K562 (cell line): ENCODE data around the gene PARD3B. TPM values are rescaled to one million over a fixed set of nuclear protein-coding genes. Genes with fewer than 3 reads are reported as not detected.

Experiments used
- ATAC-seq: fragments of 200-7000 bp; cut with Tn5 transposase; 3 replicates; pipeline ENCODE4 v1.9.1; 2020; ENCODE audit warnings: moderate library complexity
- BruUV-seq: library from RNA; stranded (reverse); fragments of 400-500 nt; replicated peaks from 2 replicates; lab custom pipeline; 2021; lab: Mats Ljungman, UMichigan
- CTCF ChIA-PET: fragments of 300-600 bp; formaldehyde crosslinking; extraction: SDS; loops from one replicate; lab custom pipeline; 2021; ENCODE audit warnings: low intra/inter-chr PET ratio; lab: Yijun Ruan, JAX
- POLR2A ChIA-PET: fragments of 300-600, 350-650 bp; sonication (Branson Sonifier 250); formaldehyde crosslinking; extraction: SDS; loops from one replicate; lab custom pipeline; 2021; ENCODE audit warnings: antibody characterized with exemption, inconsistent platforms; lab: Yijun Ruan, JAX
- DNase-seq, 4 experiments: peaks; one replicate each; pipeline versions ENCODE4 v3.0.0 to v3.0.0-alpha.2; 2011 to 2018; ENCODE audit warnings: low spot score in 3 of 4, mixed read lengths in 3 of 4; ENCODE audit errors: extremely low read depth in 1 of 4
- FAIRE-seq: peaks from 2 replicates; lab custom pipeline; 2011; peaks lifted over from hg19 to GRCh38; lab: Jason Lieb, UNC
- H2AFZ ChIP-seq: 2 replicates; pipeline ENCODE4 v1.6.0; 2011; ENCODE audit warnings: low read depth, low read length, control low read depth, inconsistent platforms
- H3K27ac ChIP-seq: fragments of 200-600 bp; 3 replicates; pipeline ENCODE4 v1.8.0; 2011; ENCODE audit warnings: low read depth, mild to moderate bottlenecking, control low read depth, inconsistent platforms, low read length, moderate library complexity, mixed read lengths; ENCODE audit errors: extremely low read depth
- H3K27me3 ChIP-seq, 2 experiments: fragments of 300-600 bp in 1 of 2; 2 replicates in 1 of 2; 3 replicates in 1 of 2; pipeline versions ENCODE4 v1.6.0 to v1.8.0; 2011; ENCODE audit warnings: inconsistent platforms in 2 of 2, low read length in 2 of 2, mild to moderate bottlenecking in 1 of 2, mixed read lengths in 1 of 2, moderate library complexity in 1 of 2; ENCODE audit not compliant: control insufficient read depth in 2 of 2, insufficient read depth in 2 of 2
- H3K36me3 ChIP-seq: fragments of 300-600 bp; 3 replicates; pipeline ENCODE4 v1.8.0; 2011; ENCODE audit warnings: mild to moderate bottlenecking, low read length, inconsistent platforms; ENCODE audit not compliant: control insufficient read depth, insufficient read depth
- H3K4me1 ChIP-seq, 2 experiments: fragments of 200-600 bp in 1 of 2; replicated peaks in 1 of 2; 2 replicates in 1 of 2; 3 replicates in 1 of 2; pipeline versions ENCODE4 v1.5.1 to v1.8.0; 2011; ENCODE audit warnings: inconsistent platforms in 2 of 2, low read length in 2 of 2, mild to moderate bottlenecking in 1 of 2, mixed read lengths in 1 of 2, moderate library complexity in 1 of 2; ENCODE audit not compliant: control insufficient read depth in 2 of 2, insufficient read depth in 2 of 2
- H3K4me2 ChIP-seq: 2 replicates; pipeline ENCODE4 v1.6.1; 2011; ENCODE audit warnings: low read length, control low read depth, inconsistent platforms, mixed read lengths; ENCODE audit not compliant: insufficient read depth
- H3K4me3 ChIP-seq: fragments of 200-600 bp; sonication (generic), shearing (Covaris generic); 2 replicates; pipeline ENCODE4 v1.5.1; 2016; ENCODE audit warnings: control low read depth, inconsistent platforms
- H3K79me2 ChIP-seq: fragments of 200-600 bp; 3 replicates; pipeline ENCODE4 v1.8.0; 2011; ENCODE audit warnings: low read length, inconsistent platforms; ENCODE audit not compliant: control insufficient read depth, insufficient read depth
- H3K9ac ChIP-seq, 2 experiments: 2 replicates each; pipeline versions ENCODE4 v1.6.0 to v1.6.1; 2011; ENCODE audit warnings: low read depth in 2 of 2, low read length in 2 of 2, control low read depth in 1 of 2, inconsistent platforms in 1 of 2, mild to moderate bottlenecking in 1 of 2, mixed read lengths in 1 of 2; ENCODE audit not compliant: insufficient read depth in 1 of 2
- H3K9me1 ChIP-seq: one replicate; pipeline ENCODE4 v1.6.0; 2011; ENCODE audit warnings: inconsistent platforms, mild to moderate bottlenecking, low read length, moderate library complexity; ENCODE audit not compliant: control insufficient read depth, insufficient read depth
- H3K9me3 ChIP-seq: replicated peaks from 2 replicates; pipeline ENCODE4 v1.5.1; 2011; ENCODE audit warnings: low read depth, low read length, inconsistent platforms; ENCODE audit not compliant: control insufficient read depth, insufficient read depth
- H4K20me1 ChIP-seq: replicated peaks from 2 replicates; pipeline ENCODE4 v1.6.1; 2011; ENCODE audit warnings: low read length, inconsistent platforms, mixed read lengths; ENCODE audit not compliant: control insufficient read depth, insufficient read depth
- ASH1L ChIP-seq: fragments of 450-650 bp; IDR thresholded peaks from 2 replicates; pipeline ENCODE4 v1.6.1; 2018; ENCODE audit warnings: borderline replicate concordance, mild to moderate bottlenecking, low read depth; ENCODE audit not compliant: partially characterized antibody
- BHLHE40 ChIP-seq: IDR thresholded peaks from 2 replicates; pipeline ENCODE4 v1.6.1; 2011; ENCODE audit warnings: low read length, improper control_type of control experiment
- EHMT2 ChIP-seq: fragments of 450-650 bp; IDR thresholded peaks from 2 replicates; pipeline ENCODE4 v1.6.1; 2018; ENCODE audit warnings: antibody characterized with exemption
- FOS ChIP-seq: IDR thresholded peaks from 3 replicates; pipeline ENCODE4 v1.6.1; 2011; ENCODE audit not compliant: insufficient read length; ENCODE audit errors: extremely low read depth
- GATAD2B ChIP-seq: fragments of 450-650 bp; IDR thresholded peaks from 2 replicates; pipeline ENCODE4 v1.6.1; 2017; ENCODE audit warnings: mild to moderate bottlenecking, borderline replicate concordance
- GTF2B ChIP-seq: IDR thresholded peaks from 2 replicates; pipeline ENCODE4 v1.6.1; 2011; ENCODE audit not compliant: insufficient read length; ENCODE audit errors: extremely low read depth
- NCOA1 ChIP-seq: fragments of 450-650 bp; IDR thresholded peaks from 2 replicates; pipeline ENCODE4 v1.6.1; 2016; ENCODE audit warnings: low read depth
- NRF1 ChIP-seq, 2 experiments: fragments of 450-650 bp; IDR thresholded peaks in 1 of 2; conservative IDR thresholded peaks in 1 of 2; 2 replicates each; pipeline ENCODE4 v1.6.1; 2014; ENCODE audit warnings: mild to moderate bottlenecking in 2 of 2
- PML ChIP-seq: IDR thresholded peaks from 2 replicates; pipeline ENCODE4 v1.6.1; 2012; ENCODE audit warnings: low read length, inconsistent platforms
- SP1 ChIP-seq: sonication (generic); formaldehyde crosslinking; IDR thresholded peaks from 2 replicates; pipeline ENCODE4 v1.8.1; 2022; ENCODE audit warnings: mild to moderate bottlenecking, missing genetic modification reagents
- TAF7 ChIP-seq: fragments of 450-650 bp; IDR thresholded peaks from 2 replicates; pipeline ENCODE4 v1.6.1; 2016; ENCODE audit warnings: missing genetic modification characterization, missing compliant biosample characterization
- ZBTB34 ChIP-seq: fragments of 250-450 bp; sonication (Bioruptor Pico); IDR thresholded peaks from 2 replicates; pipeline ENCODE4 v1.8.0; 2021; ENCODE audit warnings: mild to moderate bottlenecking, moderate library complexity
- ZNF3 ChIP-seq: fragments of 250-450 bp; sonication (Bioruptor Pico); IDR thresholded peaks from 2 replicates; pipeline ENCODE4 v1.5.0; 2021; ENCODE audit warnings: mild to moderate bottlenecking, moderate library complexity
- ZNF511 ChIP-seq: sonication (generic); formaldehyde crosslinking; IDR thresholded peaks from 2 replicates; pipeline ENCODE4 v1.8.0; 2022; ENCODE audit warnings: mild to moderate bottlenecking, missing genetic modification reagents
- ZNF695 ChIP-seq: fragments of 450-650 bp; formaldehyde crosslinking; IDR thresholded peaks from 2 replicates; pipeline ENCODE4 v1.4.0; 2020; ENCODE audit warnings: mild to moderate bottlenecking, moderate library complexity
- ZNF717 ChIP-seq: fragments of 250-450 bp; sonication (Bioruptor Pico); IDR thresholded peaks from 2 replicates; pipeline ENCODE4 v1.5.0; 2021
- ZNF76 ChIP-seq: fragments of 250-450 bp; sonication (Bioruptor Pico); IDR thresholded peaks from 2 replicates; pipeline ENCODE4 v1.4.0; 2020; ENCODE audit warnings: mild to moderate bottlenecking, moderate library complexity, borderline replicate concordance
- WGBS: fragments of 100-300 bp; shearing (Covaris generic); methylation state at CpG from one replicate; pipeline ENCODE4 v1.1.6; 2016; ENCODE audit warnings: low coverage, mixed read lengths; ENCODE audit not compliant: insufficient coverage; ENCODE audit errors: missing lambda C conversion rate; 5-methylcytosine and 5-hydroxymethylcytosine counted together
- in situ Hi-C: fragments of 300-500 bp; cut with MboI; formaldehyde crosslinking; loops from 4 replicates; pipeline ENCODE4 v1.15.0; 2018; ENCODE audit warnings: inconsistent platforms, mixed read lengths
- intact Hi-C: fragments of 100-400 bp; cut with micrococcal nuclease; formaldehyde crosslinking; loops from 2 replicates; pipeline ENCODE4 v1.14.2; 2022
- polyA plus RNA-seq, 8 experiments: library from polyadenylated mRNA; depleted of rRNA in 4 of 8; stranded (reverse) in 5 of 8; unstranded in 3 of 8; fragments of >200 nt; fragmentation: Nextera tagmentation in 2 of 8; fragmentation: Illumina TruSeq in 1 of 8; extraction: Ambion mirVana in 2 of 8; extraction: Trizol in 1 of 8; gene quantifications; 2 replicates each; pipeline versions ENCODE4 v1.2.1 to v1.2.3, GENCODE V29; 2011 to 2014; ENCODE audit warnings: inconsistent platforms in 1 of 8, missing spikeins in 1 of 8
- total RNA-seq, 7 experiments: library from RNA; depleted of rRNA in 6 of 7; stranded (reverse); fragments of >200 nt in 6 of 7; fragmentation: Illumina TruSeq in 2 of 7; extraction: Trizol in 2 of 7; gene quantifications; 2 replicates each; pipeline versions ENCODE4 v1.2.1 to v1.2.3, GENCODE V29; 2011 to 2021; ENCODE audit warnings: low replicate concordance in 1 of 7
- TF ChIP-seq, protein P1 (sequence below): fragments of 250-450 bp; sonication (Bioruptor Pico); IDR thresholded peaks from 2 replicates; pipeline ENCODE4 v1.4.0; 2020
- TF ChIP-seq, protein P2 (sequence below): fragments of 450-650 bp; formaldehyde crosslinking; conservative IDR thresholded peaks from 2 replicates; pipeline ENCODE4 v1.4.0; 2022; ENCODE audit warnings: mild to moderate bottlenecking, missing genetic modification characterization

Gene PARD3B
- total and polyA plus RNA-seq, 9 of the 15 experiments (the other 6 are each of a cell fraction or from before 2014, with no cell fraction given): 0.15 to 3.0 (median 1.1) TPM

GRCh38 chr2:205499006-205499405 is 953.7 kb downstream of the PARD3B start:
- BruUV-seq: no TSS peak
- intact Hi-C loops (no loop called here), in situ Hi-C loops (no loop called here)
- 3% methylated on average over 3 of the region's 3 CpGs for WGBS
- Histone ChIP-seq H3K27me3 (no peaks in the 10 kb centered on the region), H3K4me3 (no peak overlapping the region), H3K4me2 (no peak overlapping the region), H2AFZ (no peak overlapping the region), H3K79me2 (no peaks in the 10 kb centered on the region), H3K9me3 (no peaks in the 10 kb centered on the region), H3K9ac (no peak overlapping the region), H3K9me1 (no peaks in the 10 kb centered on the region), H3K36me3 (no peaks in the 10 kb centered on the region), H3K27ac (no peak overlapping the region), H3K4me1 (no peaks in the 10 kb centered on the region), H4K20me1 (no peaks in the 10 kb centered on the region)
- FAIRE-seq: no peak
- ChIA-PET CTCF (no interaction called here), POLR2A (no interaction called here)
- no peak for ATAC-seq
- no peak for DNase-seq
- no peak for TF ChIP-seq NCOA1
- TF ChIP-seq BHLHE40: no peak
- no peak for TF ChIP-seq PML
- TF ChIP-seq, protein P1, sequence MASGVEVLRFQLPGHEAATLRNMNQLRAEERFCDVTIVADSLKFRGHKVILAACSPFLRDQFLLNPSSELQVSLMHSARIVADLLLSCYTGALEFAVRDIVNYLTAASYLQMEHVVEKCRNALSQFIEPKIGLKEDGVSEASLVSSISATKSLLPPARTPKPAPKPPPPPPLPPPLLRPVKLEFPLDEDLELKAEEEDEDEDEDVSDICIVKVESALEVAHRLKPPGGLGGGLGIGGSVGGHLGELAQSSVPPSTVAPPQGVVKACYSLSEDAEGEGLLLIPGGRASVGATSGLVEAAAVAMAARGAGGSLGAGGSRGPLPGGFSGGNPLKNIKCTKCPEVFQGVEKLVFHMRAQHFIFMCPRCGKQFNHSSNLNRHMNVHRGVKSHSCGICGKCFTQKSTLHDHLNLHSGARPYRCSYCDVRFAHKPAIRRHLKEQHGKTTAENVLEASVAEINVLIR: no peak
- TF ChIP-seq ZNF511 (CRISPR knock-in tag): no peak
- no peak for TF ChIP-seq ZNF3 (CRISPR knock-in tag)
- TF ChIP-seq ZNF695: no peak
- no peak for TF ChIP-seq SP1 (CRISPR knock-in tag)
- TF ChIP-seq ZNF717: no peak
- no peak for TF ChIP-seq EHMT2
- no peak for TF ChIP-seq NRF1 (conservative IDR thresholded peaks at IDR 0.05 in 1 of 2, IDR thresholded peaks at IDR 0.05 in 1 of 2)
- TF ChIP-seq, protein P2, sequence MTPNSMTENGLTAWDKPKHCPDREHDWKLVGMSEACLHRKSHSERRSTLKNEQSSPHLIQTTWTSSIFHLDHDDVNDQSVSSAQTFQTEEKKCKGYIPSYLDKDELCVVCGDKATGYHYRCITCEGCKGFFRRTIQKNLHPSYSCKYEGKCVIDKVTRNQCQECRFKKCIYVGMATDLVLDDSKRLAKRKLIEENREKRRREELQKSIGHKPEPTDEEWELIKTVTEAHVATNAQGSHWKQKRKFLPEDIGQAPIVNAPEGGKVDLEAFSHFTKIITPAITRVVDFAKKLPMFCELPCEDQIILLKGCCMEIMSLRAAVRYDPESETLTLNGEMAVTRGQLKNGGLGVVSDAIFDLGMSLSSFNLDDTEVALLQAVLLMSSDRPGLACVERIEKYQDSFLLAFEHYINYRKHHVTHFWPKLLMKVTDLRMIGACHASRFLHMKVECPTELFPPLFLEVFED (CRISPR knock-in tag): no peak
- TF ChIP-seq GATAD2B: no peak
- no peak for TF ChIP-seq FOS
- TF ChIP-seq TAF7 (tag): no peak
- TF ChIP-seq ZNF76 (CRISPR knock-in tag): no peak
- TF ChIP-seq GTF2B: no peak
- TF ChIP-seq ASH1L: no peak
- TF ChIP-seq ZBTB34 (CRISPR knock-in tag): no peak
